Motor neuron (in vitro differentiated cells): ENCODE measurements around the gene SLC35A1. TPM values are rescaled to one million over a fixed set of nuclear protein-coding genes. Genes with fewer than 3 reads are reported as not detected.

Experiments used
- ATAC-seq, 8 experiments: fragments of 200-7000 bp; cut with Tn5 transposase; replicated peaks in 6 of 8; 2 replicates each; pipeline ENCODE4 v1.8.0; 2021; ENCODE audit warnings: mild to moderate bottlenecking in 8 of 8, moderate library complexity in 8 of 8
- H3K27ac ChIP-seq, 2 donors: fragments of 250-450 bp; sonication (Bioruptor Pico); 2 replicates each; pipeline ENCODE4 v1.9.0; 2021; ENCODE audit warnings: antibody characterized with exemption in 2 of 2, mild to moderate bottlenecking in 2 of 2, moderate library complexity in 1 of 2
- H3K4me1 ChIP-seq, 2 donors: fragments of 250-450 bp; sonication (Bioruptor Pico); replicated peaks in 1 of 2; 2 replicates each; pipeline ENCODE4 v1.6.1; 2021; ENCODE audit warnings: antibody characterized with exemption in 2 of 2, mild to moderate bottlenecking in 2 of 2, moderate library complexity in 1 of 2
- H3K4me3 ChIP-seq, 5 donors: fragments of 250-450 bp; sonication (Bioruptor Pico); 2 replicates each; pipeline ENCODE4 v1.9.0; 2021; ENCODE audit warnings: antibody characterized with exemption in 5 of 5, mild to moderate bottlenecking in 5 of 5, moderate library complexity in 4 of 5
- WGBS, 10 experiments: fragments of 450-650 bp; shearing (Covaris generic); methylation state at CpG; one replicate each; pipeline ENCODE4 v1.0.0; 2022; 5-methylcytosine and 5-hydroxymethylcytosine counted together
- in situ Hi-C, 9 experiments: fragments of 400-800 bp; cut with MboI; loops; one replicate each; pipeline ENCODE4 v1.15.0; 2021; ENCODE audit warnings: low sequenced_read_pairs in 9 of 9, low pct_unique_long_range_greater_than_20kb in 2 of 9; ENCODE audit not compliant: unreplicated experiment in 9 of 9
- total RNA-seq, 8 experiments: library from RNA; unstranded; fragments of 300-600 nt; gene quantifications; 2 replicates each; pipeline versions ENCODE4 v1.2.3 to v1.2.4, GENCODE V29; 2022

The SLC35A1 gene
- total RNA-seq, 8 experiments from 2014 or later, result 12.7 to 31.4 (median 21.8) TPM

- Histone ChIP-seq H3K4me1 (no peaks in the 10 kb centered on the region), H3K27ac (no peak overlapping the region), H3K4me3 (no peak overlapping the region)
- 61 to 100% (median 99%) methylated on average over 4 of the region's 4 CpGs for WGBS, 10 experiments
- in situ Hi-C loops, result no loop called here
- no peak for ATAC-seq
Measured at GRCh38 chr6:87540539-87540938, 67.8 kb downstream of the SLC35A1 start.

- no peaks in the 10 kb centered on the region for H3K4me1 ChIP-seq
- 86 to 100% (median 100%) methylated on average over 1 of the region's 1 CpG for WGBS, 10 experiments
- in situ Hi-C loops, result no loop called here
- H3K4me3 ChIP-seq, result no peak overlapping the region
- H3K27ac ChIP-seq, result no peak overlapping the region
- no peak for ATAC-seq
Measured at GRCh38 chr6:87541041-87541440, 68.3 kb downstream of the SLC35A1 start.

DNA sequence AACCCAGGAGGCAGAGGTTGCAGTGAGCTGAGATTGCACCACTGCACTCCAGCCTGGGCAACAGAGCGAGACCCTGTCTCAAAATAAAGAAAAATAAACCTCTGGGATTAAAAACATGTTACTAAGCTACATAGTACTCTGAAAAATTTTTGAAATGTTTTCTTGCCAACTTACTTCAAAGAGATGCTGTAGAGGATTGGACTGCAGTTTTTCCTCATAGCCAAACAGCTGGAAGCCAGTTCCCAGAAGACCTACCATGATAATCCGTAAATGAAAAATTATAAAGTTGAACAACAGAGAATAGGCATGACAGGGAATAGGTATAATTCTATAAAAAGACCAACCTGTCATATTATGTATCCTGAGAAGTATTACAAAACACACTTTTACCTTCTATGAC, 69.0 kb downstream of the SLC35A1 start:
- no peak for ATAC-seq
- 47 to 100% (median 73%) methylated on average over 1 to 2 of the region's 2 CpGs; no CpG with 5 or more reads in 3 of the 10 experiments for WGBS, 10 experiments
- Histone ChIP-seq H3K27ac (no peak overlapping the region), H3K4me3 (no peak overlapping the region), H3K4me1 (no peaks in the 10 kb centered on the region)
- in situ Hi-C loops, result no loop called here

- in situ Hi-C loops, result no loop called here
Measured at GRCh38 chr6:87543696-87544473, 71.1 kb downstream of the SLC35A1 start.

GRCh38 chr6:87544474-87544735, 71.6 kb downstream of the SLC35A1 start:
- in situ Hi-C loops, result no loop called here
- 67 to 100% (median 100%) methylated on average over 1 of the region's 1 CpG; no CpG with 5 or more reads in 1 of the 10 experiments for whole genome bisulfite sequencing, 10 experiments
- no peaks in the 10 kb centered on the region for H3K4me1 ChIP-seq
- H3K4me3 ChIP-seq, result no peak overlapping the region
- ATAC-seq, result no peak
- no peak overlapping the region for H3K27ac ChIP-seq

More at GRCh38 chr6:87543696-87544473, 71.1 kb downstream of the SLC35A1 start:
- H3K27ac ChIP-seq, result no peak overlapping the region
- WGBS, 10 experiments, result 65 to 100% (median 90%) methylated on average over 1 to 4 of the region's 4 CpGs
- no peaks in the 10 kb centered on the region for H3K4me1 ChIP-seq
- no peak for ATAC-seq
- H3K4me3 ChIP-seq, result no peak overlapping the region

DNA sequence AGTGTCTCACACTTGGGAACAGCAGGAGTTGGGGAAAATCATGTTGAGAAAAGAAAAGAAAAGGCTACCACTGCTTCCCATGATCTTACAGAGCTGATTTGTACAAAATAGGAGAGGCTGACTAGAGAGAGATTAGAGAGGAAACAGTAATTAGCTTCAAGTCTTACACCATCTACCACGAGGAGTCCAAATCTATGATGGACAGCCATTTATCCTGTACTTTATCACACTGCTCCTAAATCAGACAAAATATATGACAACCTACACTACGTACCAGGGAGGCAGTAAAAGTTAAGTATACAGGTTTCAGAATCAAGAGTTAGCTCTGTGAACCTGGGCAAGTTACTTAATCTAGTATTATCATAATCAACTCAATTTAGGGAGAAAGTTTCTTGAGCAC, 79.0 kb downstream of the SLC35A1 start:
- 80 to 100% (median 89%) methylated on average over 1 to 2 of the region's 2 CpGs; no CpG with 5 or more reads in 4 of the 10 experiments for whole genome bisulfite sequencing, 10 experiments
- in situ Hi-C loops, result no loop called here
- ATAC-seq, result no peak
- Histone ChIP-seq H3K4me1 (no peaks in the 10 kb centered on the region), H3K4me3 (no peak overlapping the region), H3K27ac (no peak overlapping the region)

DNA sequence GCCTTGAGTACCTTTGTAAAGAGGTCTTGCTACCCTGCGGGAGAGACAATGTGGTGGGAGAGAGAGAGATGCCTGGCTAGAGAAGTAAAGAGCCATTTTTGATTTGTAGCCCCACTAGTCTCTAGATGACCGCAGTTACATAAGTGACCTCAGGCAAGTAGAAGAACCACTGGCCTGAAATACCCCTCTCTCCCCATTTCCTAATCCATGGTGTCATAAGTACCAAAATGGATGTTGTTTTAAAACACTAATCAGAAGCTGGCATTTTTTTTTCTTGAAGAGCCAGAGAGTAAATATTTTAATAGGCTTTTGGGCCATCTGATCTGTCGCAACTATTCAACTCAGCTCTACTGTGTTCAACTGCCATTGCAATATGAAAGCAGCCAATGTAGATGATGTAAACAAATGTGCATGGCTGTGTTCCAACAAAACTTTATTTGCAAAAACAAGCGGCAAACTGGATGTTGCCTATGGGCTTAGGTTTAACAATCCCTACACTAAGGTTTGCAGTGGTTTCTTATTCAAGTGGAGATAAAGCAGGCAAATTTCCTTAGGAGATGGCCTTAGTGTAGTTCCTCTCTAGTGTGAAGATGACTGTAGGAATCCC, 80.5 kb downstream of the SLC35A1 start:
- Histone ChIP-seq H3K27ac (no peak overlapping the region), H3K4me1 (no peaks in the 10 kb centered on the region), H3K4me3 (no peak overlapping the region)
- in situ Hi-C loops, result no loop called here
- ATAC-seq, result no peak
- 75 to 100% (median 97%) methylated on average over 1 to 4 of the region's 4 CpGs; no CpG with 5 or more reads in 1 of the 10 experiments for WGBS, 10 experiments

DNA sequence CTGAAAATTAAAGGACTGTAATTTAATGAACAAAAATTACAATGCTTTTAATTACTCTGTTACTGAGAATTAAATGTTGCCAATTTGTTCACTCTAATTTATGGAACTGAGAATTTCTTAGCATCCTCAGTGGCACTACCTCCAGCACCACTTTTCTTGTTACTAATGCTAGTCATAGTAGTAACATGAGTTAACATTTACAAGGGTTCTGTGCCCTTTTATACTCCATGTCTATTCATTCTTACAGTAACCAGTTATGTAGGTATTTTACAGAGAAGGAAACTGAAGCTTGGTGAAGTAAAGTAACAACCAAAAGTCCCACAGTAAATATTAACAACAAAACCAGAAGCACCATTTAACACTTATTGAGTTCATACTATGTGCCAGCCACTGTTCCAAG, 82.7 kb downstream of the SLC35A1 start:
- Histone ChIP-seq H3K4me3 (no peak overlapping the region), H3K27ac (no peak overlapping the region), H3K4me1 (no peaks in the 10 kb centered on the region)
- no peak for ATAC-seq
- in situ Hi-C loops, result no loop called here

DNA sequence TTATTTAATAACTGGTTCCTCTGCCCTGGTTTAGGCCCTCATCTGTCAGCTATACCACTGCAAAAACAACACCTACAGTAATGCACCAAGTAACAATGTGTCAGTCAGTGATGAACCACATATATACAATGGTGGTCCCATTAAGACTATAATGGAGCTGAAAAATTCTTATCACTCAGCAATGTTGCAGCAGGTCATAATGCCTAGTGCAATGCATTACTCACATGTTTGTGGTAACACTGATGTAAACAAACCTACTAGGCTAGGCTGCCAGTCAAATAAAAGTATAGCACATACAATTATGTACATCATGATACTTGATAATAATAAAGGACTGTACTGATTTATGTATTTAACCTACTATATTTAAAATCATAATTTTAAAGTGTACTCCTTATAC, 85.7 kb downstream of the SLC35A1 start:
- no peak for ATAC-seq
- H3K4me1 ChIP-seq, result no peaks in the 10 kb centered on the region
- no peak overlapping the region for H3K27ac ChIP-seq
- no peak overlapping the region for H3K4me3 ChIP-seq
- in situ Hi-C loops, result no loop called here

GRCh38 chr6:87561017-87561416, 88.2 kb downstream of the SLC35A1 start:
- 38 to 100% (median 82%) methylated on average over 1 of the region's 1 CpG; no CpG with 5 or more reads in 3 of the 10 experiments for WGBS, 10 experiments
- in situ Hi-C loops, result no loop called here

More at GRCh38 chr6:87561017-87561416, 88.2 kb downstream of the SLC35A1 start:
- Histone ChIP-seq H3K4me3 (no peak overlapping the region), H3K4me1 (no peaks in the 10 kb centered on the region), H3K27ac (no peak overlapping the region)
- ATAC-seq, result peak in 3 of 8 experiments; percentile 90 to 98 (median 93)

Other genes starting within 250 kb of the SLC35A1 start
- gene SMIM8, start 150.4 kb upstream of the SLC35A1 start, total RNA-seq, result 10 to 100 TPM in 7 of 8 experiments, 1 to 10 TPM in 1; 5.5 to 24.1 (median 14.8) TPM
- gene GJB7, start 143.7 kb upstream of the SLC35A1 start, total RNA-seq, result 1 to 10 TPM in 3 of 8 experiments, under 1 TPM in 5; 0.28 to 1.9 (median 0.63) TPM
- gene C6orf163, start 128.2 kb upstream of the SLC35A1 start, total RNA-seq, result 10 to 100 TPM in 1 of 8 experiments, 1 to 10 TPM in 7; 1.2 to 13.6 (median 2.5) TPM
- gene CFAP206, start 65.0 kb upstream of the SLC35A1 start, total RNA-seq, result 10 to 100 TPM in 1 of 8 experiments, 1 to 10 TPM in 4, under 1 TPM in 2, not detected in 1; 0.17 to 14.4 (median 2.8) TPM
- 10 to 100 TPM; 33.8 to 57.7 (median 49.6) TPM for gene RARS2, start 117.0 kb downstream of the SLC35A1 start, total RNA-seq
- 10 to 100 TPM; 31.5 to 41.3 (median 36.0) TPM for gene ORC3, start 117.2 kb downstream of the SLC35A1 start, total RNA-seq
- gene AKIRIN2, start 229.3 kb downstream of the SLC35A1 start, total RNA-seq, result 10 to 100 TPM; 11.7 to 61.0 (median 35.8) TPM